Neural cell (in vitro differentiated cells): ENCODE results near the gene NKRF.

Source experiments
- EP300 ChIP-seq: fragments of 450-650 bp; conservative IDR thresholded peaks from 2 replicates; pipeline ENCODE4 v1.6.1; 2014; ENCODE audit warnings: antibody characterized with exemption, mild to moderate bottlenecking, moderate library complexity; ENCODE audit not compliant: poor library complexity, severe bottlenecking
- POLR2AphosphoS5 ChIP-seq: IDR thresholded peaks from 2 replicates; pipeline ENCODE4 v1.6.1; 2012
- TF ChIP-seq, protein P1 (sequence below): fragments of 450-650 bp; IDR thresholded peaks from 2 replicates; pipeline ENCODE4 v1.5.1; 2014; ENCODE audit warnings: antibody characterized with exemption, mild to moderate bottlenecking, moderate library complexity; ENCODE audit not compliant: poor library complexity, severe bottlenecking

DNA sequence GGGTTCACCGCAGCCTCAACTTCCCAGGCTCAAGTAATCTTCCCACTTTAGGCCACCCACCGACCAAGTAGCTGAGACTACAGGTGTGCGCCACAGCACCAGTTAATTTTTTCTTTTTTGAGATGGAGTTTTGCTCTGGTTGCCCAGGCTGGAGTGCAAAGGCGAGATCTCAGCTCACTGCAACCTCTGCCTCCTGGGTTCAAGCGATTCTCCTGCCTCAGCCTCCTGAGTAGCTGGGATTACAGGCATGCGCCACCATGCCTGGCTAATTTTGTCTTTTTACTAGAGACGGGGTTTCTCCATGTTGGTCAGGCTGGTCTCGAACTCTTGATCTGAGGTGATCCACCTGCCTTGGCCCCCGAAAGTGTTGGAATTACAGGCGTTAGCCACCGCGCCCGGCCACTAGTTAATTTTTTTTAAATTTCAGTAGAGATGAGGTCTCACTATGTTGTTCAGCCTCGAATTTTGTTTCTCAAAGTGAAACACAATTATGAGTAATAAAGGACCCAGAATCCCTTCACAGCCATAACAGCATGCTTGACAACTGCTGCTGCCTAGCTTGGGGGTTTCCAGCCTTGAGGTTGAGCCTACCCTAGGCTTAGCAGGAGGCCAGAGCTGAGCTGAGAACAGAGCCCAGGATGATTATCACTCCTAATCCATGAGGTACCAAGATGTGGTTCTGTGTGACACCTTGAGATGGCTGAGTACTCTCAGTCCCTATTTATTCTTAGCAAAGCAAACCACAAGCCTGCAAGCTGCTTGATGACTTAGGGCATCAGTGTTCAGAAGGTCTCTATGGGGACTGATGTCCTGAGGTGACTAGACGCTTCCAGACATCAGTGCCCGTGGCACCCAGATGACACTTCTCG is 41.6 kb upstream of the NKRF start:
- TF ChIP-seq POLR2AphosphoS5 (no peak), EP300 (no peak)
- TF ChIP-seq, protein P1, sequence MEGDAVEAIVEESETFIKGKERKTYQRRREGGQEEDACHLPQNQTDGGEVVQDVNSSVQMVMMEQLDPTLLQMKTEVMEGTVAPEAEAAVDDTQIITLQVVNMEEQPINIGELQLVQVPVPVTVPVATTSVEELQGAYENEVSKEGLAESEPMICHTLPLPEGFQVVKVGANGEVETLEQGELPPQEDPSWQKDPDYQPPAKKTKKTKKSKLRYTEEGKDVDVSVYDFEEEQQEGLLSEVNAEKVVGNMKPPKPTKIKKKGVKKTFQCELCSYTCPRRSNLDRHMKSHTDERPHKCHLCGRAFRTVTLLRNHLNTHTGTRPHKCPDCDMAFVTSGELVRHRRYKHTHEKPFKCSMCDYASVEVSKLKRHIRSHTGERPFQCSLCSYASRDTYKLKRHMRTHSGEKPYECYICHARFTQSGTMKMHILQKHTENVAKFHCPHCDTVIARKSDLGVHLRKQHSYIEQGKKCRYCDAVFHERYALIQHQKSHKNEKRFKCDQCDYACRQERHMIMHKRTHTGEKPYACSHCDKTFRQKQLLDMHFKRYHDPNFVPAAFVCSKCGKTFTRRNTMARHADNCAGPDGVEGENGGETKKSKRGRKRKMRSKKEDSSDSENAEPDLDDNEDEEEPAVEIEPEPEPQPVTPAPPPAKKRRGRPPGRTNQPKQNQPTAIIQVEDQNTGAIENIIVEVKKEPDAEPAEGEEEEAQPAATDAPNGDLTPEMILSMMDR, result no peak
